Activated CD8-positive, alpha-beta memory T cell treated with anti-CD3 and anti-CD28 coated beads for 1 hour (primary cell): Measurements from ENCODE around the gene INTS1.

Source experiments
- DNase-seq, 2 donors: peaks; one replicate each; pipeline ENCODE4 v3.0.0-alpha.2; 2020; ENCODE audit warnings: low read depth in 1 of 2; ENCODE audit errors: extremely low read depth in 1 of 2

The INTS1 gene

GRCh38 chr7:1421946-1422345 is 82.2 kb downstream of the INTS1 start:
- no peak for DNase-seq

- no peak for DNase-seq
Observed at GRCh38 chr7:1421020-1421790, 83.0 kb downstream of the INTS1 start.
